Activated T-cell treated with anti-CD3 and anti-CD28 coated beads, Interleukin-2, amount 50 U/mL, for 72 hours (primary cell): ENCODE results near the gene PSIP1. TPM values are rescaled to one million over a fixed set of nuclear protein-coding genes. Genes with fewer than 3 reads are reported as not detected.
"Not testable (repeated sequence)": the region's sequence is repeated elsewhere in the genome, so short reads cannot be mapped to it uniquely, and the experiment has no call there.

ENCODE experiments used
- ATAC-seq, 2 donors: fragments of 150-1000 bp; cut with Tn5 transposase; replicated peaks in 1 of 2; 2 replicates each; pipeline ENCODE4 v1.10.0; 2021; ENCODE audit warnings: moderate library complexity in 2 of 2, mild to moderate bottlenecking in 1 of 2
- DNase-seq, 2 donors: peaks; one replicate each; pipeline ENCODE4 v3.0.0; 2021 to 2022; ENCODE audit warnings: mixed read lengths in 1 of 2
- H3K27ac Mint-ChIP-seq: one replicate; pipeline ENCODE4 v1.8.0; 2022; ENCODE audit warnings: mild to moderate bottlenecking, moderate library complexity, mixed read lengths
- H3K27me3 Mint-ChIP-seq: one replicate; pipeline ENCODE4 v1.8.0; 2022; ENCODE audit warnings: low read depth, mixed read lengths
- H3K36me3 Mint-ChIP-seq, 2 donors: one replicate each; pipeline ENCODE4 v1.8.0; 2022; ENCODE audit warnings: mixed read lengths in 2 of 2, mild to moderate bottlenecking in 1 of 2; ENCODE audit not compliant: insufficient read depth in 2 of 2
- H3K4me1 Mint-ChIP-seq: one replicate; pipeline ENCODE4 v1.8.0; 2022; ENCODE audit warnings: low read depth, mixed read lengths
- H3K4me3 Mint-ChIP-seq, 2 donors: one replicate each; pipeline ENCODE4 v1.8.0; 2022; ENCODE audit warnings: mild to moderate bottlenecking in 2 of 2, mixed read lengths in 2 of 2, moderate library complexity in 2 of 2
- H3K9me3 Mint-ChIP-seq, 2 donors: one replicate each; pipeline ENCODE4 v1.8.0; 2022; ENCODE audit warnings: mixed read lengths in 2 of 2
- total RNA-seq, 2 donors: library from RNA; stranded (reverse); gene quantifications; one replicate each; pipeline ENCODE4 v1.2.3, GENCODE V29; 2022

Gene PSIP1
- 100 to 1,000 TPM; 141 to 165 TPM for total RNA-seq

DNA sequence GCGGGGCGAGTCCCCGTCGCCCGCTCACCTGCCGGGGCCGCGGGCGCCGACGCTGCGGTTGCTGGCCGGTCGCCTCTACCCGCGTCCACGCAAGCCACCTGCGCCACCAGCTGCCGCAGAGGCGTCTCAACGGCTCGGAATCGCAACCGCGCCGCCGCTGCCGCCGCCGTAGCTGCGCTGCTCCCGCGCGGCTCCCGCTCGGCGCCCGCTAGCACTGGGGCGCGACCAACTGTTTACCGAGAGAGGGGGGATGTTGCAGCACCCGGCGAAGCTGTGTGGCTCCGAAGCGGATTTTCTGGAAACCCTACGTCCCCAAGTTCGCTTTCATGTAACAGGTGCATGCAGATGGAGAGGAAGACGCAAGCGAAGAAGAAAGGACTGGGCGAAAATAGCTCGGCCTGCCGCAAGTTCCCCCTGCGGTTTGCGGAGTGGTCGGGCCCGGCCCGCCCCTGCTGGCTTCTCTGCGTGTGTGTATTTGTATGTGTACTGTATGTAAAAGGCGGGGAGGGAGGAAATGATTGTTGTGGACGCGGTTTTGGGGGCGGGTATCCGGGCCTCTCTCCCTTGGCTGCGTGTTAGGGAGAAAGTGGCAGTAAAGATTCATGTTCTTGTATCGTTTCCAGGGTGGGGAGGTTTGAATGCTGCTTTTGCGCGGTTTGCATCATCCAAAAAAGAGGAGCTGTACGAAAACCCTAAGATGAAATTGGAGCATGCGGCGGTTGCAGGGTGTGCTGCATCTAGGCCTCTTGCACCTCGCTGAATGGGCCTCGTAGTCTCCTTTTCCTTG lies at the start of gene PSIP1:
TSS of gene PSIP1 (minus strand) at position 182 of the 787 bp plus-strand sequence. CDS start 782 bp downstream, outside the sequence.
- Mint-ChIP-seq H3K27me3 (no peaks in the 10 kb centered on the region), H3K9me3 (no peaks in the 10 kb centered on the region), H3K36me3 (peaks cover 11 to 28% of the 10 kb centered on the region in 2 donors), H3K4me3 (peak within 1 kb of the TSS; percentile 90 to 92), H3K4me1 (peaks cover 61% of the 10 kb centered on the region), H3K27ac (peak within 1 kb of the TSS; percentile 98)
- DNase-seq (peak; percentile 89), ATAC-seq (peak; percentile 89)

DNA sequence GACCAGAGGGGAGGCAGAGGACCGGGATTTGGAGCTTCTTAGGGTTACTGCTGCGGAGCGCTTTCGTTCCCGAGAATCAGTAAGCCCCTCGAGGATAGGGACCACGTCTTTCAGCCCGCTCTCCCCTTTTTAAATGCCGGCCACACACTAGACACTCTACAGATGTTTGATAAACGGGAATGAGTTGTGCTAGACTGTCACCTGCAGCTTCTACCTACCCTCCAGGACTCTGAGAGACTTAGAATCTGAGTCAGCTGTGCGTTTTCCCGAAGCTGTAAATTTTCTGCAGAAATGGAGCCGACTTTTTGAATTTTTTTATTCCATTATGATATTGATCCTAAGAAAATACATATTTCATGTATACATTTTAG lies 42.7 kb upstream of the PSIP1 start:
- Mint-ChIP-seq H3K36me3 (no peaks in the 10 kb centered on the region), H3K4me1 (peaks cover 21% of the 10 kb centered on the region), H3K4me3 (peak overlapping the region; percentile 93 to 96), H3K9me3 (peaks cover 0 to 2% of the 10 kb centered on the region in 2 donors), H3K27ac (no peak overlapping the region), H3K27me3 (no peaks in the 10 kb centered on the region)
- DNase-seq (no peak), ATAC-seq (peak; percentile 3 to 16)

DNA sequence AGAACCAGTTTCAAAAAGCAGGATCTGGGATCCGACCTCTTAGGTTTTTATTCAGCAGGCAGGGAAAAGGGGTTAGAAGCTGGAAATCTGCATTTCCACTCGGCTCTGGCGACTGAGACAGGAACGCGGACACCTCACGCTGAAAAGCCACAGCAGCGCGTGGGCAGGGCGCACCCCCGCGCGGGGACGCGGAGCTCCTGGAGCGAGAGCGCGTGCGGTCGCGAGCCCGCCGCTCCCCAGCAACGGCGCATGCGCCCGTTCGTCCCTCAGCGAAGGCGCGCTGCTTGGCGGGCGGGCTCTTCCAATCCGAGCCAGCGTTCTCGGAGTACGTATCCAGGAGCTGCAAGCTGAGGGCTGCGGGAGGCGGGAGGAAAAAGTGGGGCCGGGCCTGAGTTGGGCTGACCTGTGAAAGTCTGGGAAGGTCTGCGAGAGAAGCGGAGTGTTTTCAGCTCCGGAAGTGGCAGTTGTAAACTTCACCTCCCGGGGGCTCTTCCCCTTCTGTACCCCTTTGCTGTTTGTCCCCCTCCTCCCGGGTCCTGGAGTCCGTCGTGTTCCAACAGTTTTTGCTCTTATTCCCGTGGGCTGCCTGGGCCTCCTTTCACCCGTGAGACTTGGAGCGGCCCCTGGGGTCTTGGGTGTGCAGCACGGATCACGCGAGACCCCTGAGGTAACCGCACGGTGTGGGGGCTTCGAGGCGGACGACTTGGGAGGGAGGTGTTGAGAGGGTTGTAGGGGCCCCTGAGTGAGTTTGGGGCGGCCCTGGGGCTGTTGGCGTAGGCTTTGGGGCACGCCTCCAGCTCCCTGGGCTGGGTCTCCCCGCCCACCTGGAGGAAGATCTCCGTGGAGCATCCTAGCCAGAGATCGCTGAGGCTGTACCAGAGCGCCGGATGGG lies 42.1 kb upstream of the PSIP1 start, which contains the start of gene CCDC171:
TSS of gene CCDC171 (plus strand) at position 408 of the 892 bp plus-strand sequence. CDS start 11,046 bp downstream, outside the sequence.
- Mint-ChIP-seq H3K9me3 (peaks cover 0 to 2% of the 10 kb centered on the region in 2 donors), H3K27me3 (no peaks in the 10 kb centered on the region), H3K4me1 (peaks cover 21% of the 10 kb centered on the region), H3K27ac (peak within 1 kb of the TSS; percentile 92), H3K4me3 (peak within 1 kb of the TSS; percentile 93 to 96), H3K36me3 (no peaks in the 10 kb centered on the region)
- DNase-seq (peak; percentile 87 to 89), ATAC-seq (peak; percentile 86 to 87)

DNA sequence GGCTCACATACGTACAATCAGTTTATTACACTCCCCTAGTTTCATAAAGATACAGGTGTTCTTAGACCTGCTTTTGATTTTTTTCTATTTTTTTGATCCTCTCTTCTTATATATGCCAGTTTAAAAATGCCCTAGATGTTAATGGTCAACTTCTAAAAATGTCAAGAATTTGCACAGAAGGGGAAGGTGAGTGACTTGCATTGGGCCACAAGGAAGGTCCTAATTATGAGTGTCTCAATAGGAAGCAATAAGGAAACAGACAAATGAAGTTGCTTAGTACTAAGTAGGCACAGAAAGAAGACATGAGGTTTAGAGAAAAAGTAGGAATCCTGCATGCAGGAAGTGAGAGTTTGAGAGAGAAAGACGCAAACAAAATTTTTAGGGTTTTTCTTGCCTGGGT lies 38.8 kb upstream of the PSIP1 start:
- H3K36me3 Mint-ChIP-seq = no peaks in the 10 kb centered on the region
- ATAC-seq = no peak
- no peak overlapping the region for H3K4me3 Mint-ChIP-seq
- H3K27ac Mint-ChIP-seq = no peak overlapping the region
- H3K9me3 Mint-ChIP-seq = no peaks in the 10 kb centered on the region
- no peak for DNase-seq
- no peaks in the 10 kb centered on the region for H3K27me3 Mint-ChIP-seq
- peaks cover 21% of the 10 kb centered on the region for H3K4me1 Mint-ChIP-seq

DNA sequence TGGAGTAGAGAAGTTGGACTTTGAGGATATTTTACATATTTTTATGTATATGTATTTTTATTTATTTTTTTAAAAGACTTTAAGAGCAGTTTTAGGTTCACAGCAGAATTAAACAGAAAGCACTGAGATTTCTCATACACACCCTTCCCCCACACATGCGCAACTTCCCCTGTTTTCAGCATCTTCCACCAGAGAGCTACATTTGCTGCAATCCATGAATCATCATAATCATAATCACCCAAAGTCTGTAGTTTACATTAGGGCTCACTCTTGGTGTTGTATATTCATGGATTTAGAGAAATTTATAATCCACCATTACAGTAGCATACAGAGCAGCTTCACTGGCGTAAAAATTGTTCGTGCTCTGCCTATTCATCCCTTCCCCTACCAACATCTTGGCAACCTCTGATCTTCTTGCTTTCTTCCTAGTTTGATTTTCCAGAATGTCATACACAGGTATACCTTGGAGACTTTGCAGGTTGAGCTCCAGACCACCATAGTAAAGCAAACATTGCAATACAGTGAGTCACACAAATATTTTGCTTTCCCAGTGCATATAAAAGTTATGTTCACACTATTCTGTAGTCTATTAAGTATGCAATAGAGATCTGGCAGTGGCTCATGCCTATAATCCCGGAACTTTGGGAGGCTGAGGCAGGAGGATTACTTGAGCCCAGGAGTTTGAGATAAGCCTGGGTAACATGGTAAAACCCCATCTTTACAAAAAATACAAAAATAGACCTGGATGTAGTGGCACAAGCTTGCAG lies 32.5 kb upstream of the PSIP1 start:
- DNase-seq (no peak), ATAC-seq (no peak)
- Mint-ChIP-seq H3K27ac (no peak overlapping the region), H3K4me3 (no peak overlapping the region), H3K36me3 (no peaks in the 10 kb centered on the region), H3K27me3 (no peaks in the 10 kb centered on the region), H3K9me3 (no peaks in the 10 kb centered on the region), H3K4me1 (no peaks in the 10 kb centered on the region)

DNA sequence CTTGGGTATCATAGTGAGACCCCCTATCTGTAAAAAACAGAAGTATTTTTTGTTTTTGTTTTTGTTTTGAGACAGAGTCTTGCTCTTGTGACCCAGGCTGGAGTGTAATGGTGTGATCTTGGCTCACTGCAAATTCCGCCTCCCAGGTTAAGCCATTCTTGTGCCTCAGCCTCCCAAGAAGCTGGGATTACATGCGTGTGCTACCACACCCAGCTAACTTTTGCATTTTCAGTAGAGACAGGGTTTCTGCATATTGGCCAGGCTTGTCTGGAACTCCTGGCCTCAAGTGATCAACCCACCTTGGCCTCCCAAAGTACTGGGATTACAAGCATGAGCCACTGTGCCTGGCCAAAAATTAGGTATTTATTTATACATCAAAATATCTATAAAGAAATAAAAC lies 31.9 kb upstream of the PSIP1 start:
- no peaks in the 10 kb centered on the region for H3K27me3 Mint-ChIP-seq
- H3K9me3 Mint-ChIP-seq = no peaks in the 10 kb centered on the region
- no peaks in the 10 kb centered on the region for H3K4me1 Mint-ChIP-seq
- no peak for DNase-seq
- H3K27ac Mint-ChIP-seq = no peak overlapping the region
- H3K36me3 Mint-ChIP-seq = no peaks in the 10 kb centered on the region
- no peak overlapping the region for H3K4me3 Mint-ChIP-seq
- ATAC-seq = no peak

DNA sequence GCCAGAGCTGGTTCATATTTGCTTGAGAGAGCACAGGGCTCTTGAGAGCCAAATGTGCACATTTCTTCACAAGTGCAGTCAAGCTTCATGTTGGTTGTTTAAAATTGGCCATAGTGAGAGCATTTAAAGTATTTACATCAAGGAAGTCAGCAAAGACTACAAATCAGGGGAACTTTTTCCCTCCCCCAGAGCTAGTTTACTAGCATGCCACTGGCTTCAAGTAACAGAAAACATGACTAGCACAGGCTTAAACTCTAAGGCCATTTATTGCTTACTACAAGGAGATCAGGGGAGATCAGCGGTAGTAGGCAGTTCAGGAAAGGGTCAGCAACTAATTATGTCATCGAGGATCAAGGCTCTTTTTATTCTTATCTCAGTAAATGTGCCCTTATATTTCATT lies 31.1 kb upstream of the PSIP1 start:
- Mint-ChIP-seq H3K27me3 (no peaks in the 10 kb centered on the region), H3K27ac (no peak overlapping the region), H3K4me1 (no peaks in the 10 kb centered on the region), H3K36me3 (no peaks in the 10 kb centered on the region), H3K9me3 (no peaks in the 10 kb centered on the region), H3K4me3 (no peak overlapping the region)
- DNase-seq (no peak), ATAC-seq (no peak)

DNA sequence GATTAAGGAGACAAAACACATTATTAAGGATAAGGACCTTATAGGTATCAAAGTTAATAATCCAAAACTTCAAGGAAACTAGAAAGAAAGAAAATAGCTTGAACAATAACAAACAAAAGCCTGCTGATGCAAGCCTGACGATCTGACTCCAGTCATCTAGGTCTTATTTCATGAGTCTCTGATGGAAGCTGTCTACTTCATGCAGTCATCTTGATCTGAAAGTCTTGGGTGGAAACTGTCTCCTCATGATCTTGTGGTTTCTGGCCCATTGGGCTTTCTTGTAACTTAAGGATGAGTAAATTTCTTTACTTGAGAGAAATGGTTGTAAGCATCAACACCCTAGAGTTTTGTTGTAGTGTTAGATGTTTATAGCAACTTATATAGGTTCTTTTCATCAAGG lies 20.6 kb upstream of the PSIP1 start:
- H3K4me1 Mint-ChIP-seq = peaks cover 8% of the 10 kb centered on the region
- no peaks in the 10 kb centered on the region for H3K27me3 Mint-ChIP-seq
- ATAC-seq = peak; percentile 81 to 91
- H3K4me3 Mint-ChIP-seq = peak overlapping the region in 1 of 2 donors; percentile 55
- DNase-seq = peak in 1 of 2 donors; percentile 12
- H3K27ac Mint-ChIP-seq = peak overlapping the region; percentile 81
- no peaks in the 10 kb centered on the region for H3K36me3 Mint-ChIP-seq
- H3K9me3 Mint-ChIP-seq = no peaks in the 10 kb centered on the region

DNA sequence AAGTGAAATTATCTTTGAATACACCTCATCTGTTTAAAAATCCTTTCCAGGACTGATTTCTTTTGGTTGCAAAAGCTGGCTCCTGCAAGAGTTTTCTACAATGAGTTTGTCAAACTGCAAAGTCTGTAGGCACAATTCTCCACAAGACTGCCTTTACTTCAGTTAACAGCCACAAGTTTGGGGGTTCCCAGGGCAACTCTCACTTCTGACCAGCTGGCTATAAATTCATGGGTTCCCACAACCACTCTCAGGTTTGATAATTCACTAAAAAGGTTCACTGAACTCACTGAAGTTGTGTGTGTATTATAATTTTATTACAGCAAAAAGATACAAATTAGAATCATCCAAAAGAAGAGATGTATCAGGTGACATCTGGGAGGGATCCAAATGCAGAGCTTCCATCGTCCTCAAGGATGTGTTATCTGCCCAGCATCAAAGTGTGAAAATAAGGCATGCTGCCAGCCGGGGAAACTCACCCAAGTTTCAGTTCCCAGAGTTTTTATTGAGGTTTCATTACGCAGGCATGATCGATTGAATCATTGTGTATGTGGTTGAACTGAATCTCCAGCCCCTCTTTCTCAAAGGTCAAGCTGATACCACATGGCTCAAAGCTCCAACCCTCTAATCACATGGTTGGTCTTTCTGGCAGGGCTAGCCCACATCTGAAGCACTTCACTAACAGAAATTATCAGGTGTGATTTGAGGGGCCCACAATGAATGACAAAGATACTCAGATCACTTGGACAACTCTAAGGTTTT lies 19.0 kb upstream of the PSIP1 start:
- H3K4me3 Mint-ChIP-seq = no peak overlapping the region
- no peaks in the 10 kb centered on the region for H3K9me3 Mint-ChIP-seq
- DNase-seq (no peak), ATAC-seq (peak in 1 of 2 donors; percentile 9)
- no peak overlapping the region for H3K27ac Mint-ChIP-seq
- peaks cover 8% of the 10 kb centered on the region for H3K4me1 Mint-ChIP-seq
- no peaks in the 10 kb centered on the region for H3K36me3 Mint-ChIP-seq
- no peaks in the 10 kb centered on the region for H3K27me3 Mint-ChIP-seq

DNA sequence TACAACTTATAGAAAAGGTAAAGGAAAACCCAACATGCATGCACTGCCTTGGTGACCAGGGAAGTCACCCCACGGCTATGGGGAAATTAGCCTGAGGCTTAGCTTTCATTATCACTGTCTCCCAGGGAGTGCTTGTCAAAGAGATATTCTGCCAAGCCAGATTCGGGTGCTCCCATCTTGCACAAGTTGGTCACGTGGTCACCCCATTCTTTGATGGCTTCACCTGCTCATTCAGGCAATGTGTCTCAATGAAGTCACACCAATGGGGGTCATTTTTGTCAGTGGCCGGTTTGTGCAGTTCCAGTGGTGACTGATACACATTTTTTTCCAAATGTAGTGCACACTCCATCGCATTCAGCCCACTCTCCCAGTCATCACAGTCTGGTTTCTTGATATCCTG lies 16.3 kb upstream of the PSIP1 start:
- H3K27me3 Mint-ChIP-seq, DNase-seq, H3K36me3 Mint-ChIP-seq, H3K4me3 Mint-ChIP-seq, ATAC-seq, H3K9me3 Mint-ChIP-seq, H3K27ac Mint-ChIP-seq: not testable (repeated sequence)
- peaks cover 18% of the 10 kb centered on the region for H3K4me1 Mint-ChIP-seq

DNA sequence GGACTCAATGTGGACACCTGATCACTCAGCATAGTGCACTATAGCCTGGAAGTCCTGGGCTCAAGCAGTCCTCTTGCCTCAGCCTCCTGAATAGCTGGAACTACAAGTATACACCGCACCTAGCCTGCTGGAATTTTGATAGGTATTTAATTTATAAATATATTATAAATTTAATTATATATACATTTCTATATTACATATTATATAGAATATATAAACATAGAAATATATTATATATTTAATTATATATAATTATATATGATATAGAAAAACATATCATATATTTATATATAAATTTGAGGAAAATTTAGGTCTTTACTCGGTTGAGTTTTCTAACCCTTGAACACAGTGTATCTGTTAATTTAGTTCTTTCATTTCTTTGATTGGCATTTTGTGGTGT lies 15.2 kb upstream of the PSIP1 start:
- H3K9me3 Mint-ChIP-seq = no peaks in the 10 kb centered on the region
- no peak overlapping the region for H3K27ac Mint-ChIP-seq
- H3K4me3 Mint-ChIP-seq = no peak overlapping the region
- no peaks in the 10 kb centered on the region for H3K27me3 Mint-ChIP-seq
- peaks cover 12% of the 10 kb centered on the region for H3K4me1 Mint-ChIP-seq
- ATAC-seq = no peak
- no peaks in the 10 kb centered on the region for H3K36me3 Mint-ChIP-seq
- no peak for DNase-seq

DNA sequence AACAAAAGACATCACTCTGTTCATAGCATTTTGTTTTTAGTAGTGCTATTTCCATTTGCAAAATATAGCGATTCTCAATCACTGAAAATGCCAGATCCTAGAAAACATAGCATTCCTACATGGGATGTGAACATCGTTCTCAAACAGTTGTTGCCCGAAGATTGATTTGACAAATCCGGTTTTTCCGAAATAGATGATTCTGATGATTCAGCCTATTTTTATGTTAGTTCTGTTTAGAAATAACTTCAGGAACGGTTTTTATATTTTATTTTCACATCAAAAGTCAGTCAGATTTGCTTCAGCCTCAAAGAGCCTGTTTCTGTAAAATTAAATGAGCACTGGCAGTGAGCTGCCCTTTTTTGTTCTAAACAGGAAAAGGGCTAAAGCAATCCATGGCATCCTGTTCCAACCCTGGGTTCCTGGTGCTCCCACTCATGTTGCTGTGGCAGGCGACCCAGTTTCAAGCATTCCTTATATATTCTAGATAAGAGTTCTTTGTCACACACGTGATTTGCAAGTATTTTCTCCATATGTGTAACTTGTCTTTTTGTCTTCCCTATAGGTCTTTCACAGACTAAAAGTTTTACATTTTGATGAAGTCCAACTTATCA lies 14.2 kb upstream of the PSIP1 start:
- no peak overlapping the region for H3K4me3 Mint-ChIP-seq
- H3K4me1 Mint-ChIP-seq = peaks cover 11% of the 10 kb centered on the region
- no peaks in the 10 kb centered on the region for H3K9me3 Mint-ChIP-seq
- no peak for ATAC-seq
- no peaks in the 10 kb centered on the region for H3K27me3 Mint-ChIP-seq
- no peaks in the 10 kb centered on the region for H3K36me3 Mint-ChIP-seq
- H3K27ac Mint-ChIP-seq = no peak overlapping the region
- no peak for DNase-seq
